Colonic mucosa (tissue), 4 donors: ENCODE data around the gene PIBF1. TPM values are rescaled to one million over a fixed set of nuclear protein-coding genes. Genes with fewer than 3 reads are reported as not detected.
"Not testable (repeated sequence)": the region's sequence is repeated elsewhere in the genome, so short reads cannot be mapped to it uniquely, and the experiment has no call there.

Experiments
- DNase-seq: peaks from one replicate; pipeline ENCODE4 v3.0.0-alpha.2; 2020
- H3K27ac ChIP-seq: fragments of 200-600 bp; one replicate; pipeline ENCODE4 v1.8.0; 2021
- H3K27me3 ChIP-seq: fragments of 200-600 bp; one replicate; pipeline ENCODE4 v1.8.0; 2021
- H3K36me3 ChIP-seq: fragments of 200-600 bp; one replicate; pipeline ENCODE4 v1.8.0; 2021
- H3K4me1 ChIP-seq: fragments of 200-600 bp; one replicate; pipeline ENCODE4 v1.8.0; 2021; ENCODE audit warnings: mild to moderate bottlenecking
- H3K4me3 ChIP-seq: fragments of 200-600 bp; one replicate; pipeline ENCODE4 v1.8.0; 2021
- H3K9ac ChIP-seq, 2 donors: one replicate each; pipeline ENCODE4 v1.7.0; 2013; ENCODE audit warnings: control low read depth in 2 of 2, low read depth in 2 of 2, low read length in 2 of 2
- H3K9me3 ChIP-seq: fragments of 200-600 bp; one replicate; pipeline ENCODE4 v1.8.0; 2021
- CTCF ChIP-seq: fragments of 200-600 bp; IDR thresholded peaks from one replicate; pipeline ENCODE4 v1.8.0; 2022; ENCODE audit warnings: antibody characterized with exemption, mild to moderate bottlenecking
- intact Hi-C: fragments of 100-400 bp; cut with DNase I; formaldehyde crosslinking; loops from one replicate; pipeline ENCODE4 v1.14.1; 2022
- total RNA-seq, 2 donors: library from RNA; stranded (reverse); fragmentation: NEBNext Ultra II Directional in 1 of 2; extraction: Animal tissue kit (Norgen Biotek cat#: 25700) in 1 of 2; gene quantifications; one replicate each; pipeline ENCODE4 v1.2.1, GENCODE V29; 2021
- donor health status: healthy.
- donor health status: DM: no; HTN: no; CAD: no.
- donor health status: DM: no; HTN: no; CAD: no.

The PIBF1 gene
- total RNA-seq, 2 donors from 2014 or later = 12.3 to 17.5 TPM

GRCh38 chr13:72805676-72806346, 23.9 kb downstream of the PIBF1 start:
- Histone ChIP-seq H3K27ac (no peak overlapping the region), H3K27me3 (no peaks in the 10 kb centered on the region), H3K4me1 (no peaks in the 10 kb centered on the region), H3K4me3 (no peak overlapping the region), H3K9me3 (no peaks in the 10 kb centered on the region), H3K36me3 (no peaks in the 10 kb centered on the region), H3K9ac (no peak overlapping the region)
- intact Hi-C loops = loop anchor here (5.0 kb wide), 1 partner anchor 901 kb away; no protein-coding TSS in a partner anchor
- DNase-seq = no peak
- TF ChIP-seq CTCF = no peak

GRCh38 chr13:72806514-72806913, 24.6 kb downstream of the PIBF1 start:
- not testable (repeated sequence) for H3K9ac ChIP-seq, H3K27me3 ChIP-seq, H3K9me3 ChIP-seq, H3K4me3 ChIP-seq, H3K4me1 ChIP-seq, H3K36me3 ChIP-seq, DNase-seq, H3K27ac ChIP-seq
- intact Hi-C loops = loop anchor here (5.0 kb wide), 1 partner anchor 901 kb away; no protein-coding TSS in a partner anchor

- H3K36me3 ChIP-seq = no peaks in the 10 kb centered on the region
- H3K9me3 ChIP-seq = no peaks in the 10 kb centered on the region
- peak; percentile 60 for TF ChIP-seq CTCF
- intact Hi-C loops = loop anchor here (5.0 kb wide), 1 partner anchor 898 kb away; no protein-coding TSS in a partner anchor
- no peak for DNase-seq
- H3K4me1 ChIP-seq = no peaks in the 10 kb centered on the region
- H3K27me3 ChIP-seq = no peaks in the 10 kb centered on the region
- no peak overlapping the region for H3K27ac ChIP-seq
- H3K4me3 ChIP-seq = no peak overlapping the region
- peak overlapping the region in 1 of 2 donors; percentile 21 for H3K9ac ChIP-seq
Measured at GRCh38 chr13:72808917-72809500, 27.1 kb downstream of the PIBF1 start.

- Histone ChIP-seq H3K9ac (no peak overlapping the region), H3K27me3 (no peaks in the 10 kb centered on the region), H3K4me3 (no peak overlapping the region), H3K9me3 (no peaks in the 10 kb centered on the region), H3K4me1 (no peaks in the 10 kb centered on the region), H3K36me3 (no peaks in the 10 kb centered on the region), H3K27ac (no peak overlapping the region)
- no peak for TF ChIP-seq CTCF
- intact Hi-C loops = no loop called here
- DNase-seq = no peak
Measured at GRCh38 chr13:72820156-72820897, 38.4 kb downstream of the PIBF1 start.

GRCh38 chr13:72820898-72821279, 39.0 kb downstream of the PIBF1 start:
- no peak overlapping the region for H3K4me3 ChIP-seq
- intact Hi-C loops = no loop called here
- H3K9ac ChIP-seq = no peak overlapping the region
- no peak for TF ChIP-seq CTCF
- no peaks in the 10 kb centered on the region for H3K9me3 ChIP-seq
- DNase-seq = no peak
- H3K36me3 ChIP-seq = no peaks in the 10 kb centered on the region
- H3K27ac ChIP-seq = no peak overlapping the region
- H3K27me3 ChIP-seq = no peaks in the 10 kb centered on the region
- H3K4me1 ChIP-seq = no peaks in the 10 kb centered on the region

GRCh38 chr13:72823081-72823480, 41.1 kb downstream of the PIBF1 start:
- Histone ChIP-seq H3K27me3 (no peaks in the 10 kb centered on the region), H3K9ac (no peak overlapping the region), H3K9me3 (no peaks in the 10 kb centered on the region), H3K4me3 (no peak overlapping the region), H3K4me1 (no peaks in the 10 kb centered on the region), H3K27ac (no peak overlapping the region), H3K36me3 (no peaks in the 10 kb centered on the region)
- DNase-seq = no peak
- intact Hi-C loops = no loop called here
- no peak for TF ChIP-seq CTCF
